Measurements from ENCODE around the gene SCYL1. TPM values are rescaled to one million over a fixed set of nuclear protein-coding genes. Genes with fewer than 3 reads are reported as not detected.

Gene SCYL1
- total RNA-seq, 6 donors from 2014 or later = 64.0 to 120 (median 88.8) TPM

GRCh38 chr11:65503368-65503948 lies 21.4 kb upstream of the SCYL1 start:
- peaks cover 14 to 40% (median 32%) of the 10 kb centered on the region in 4 donors for H3K4me1 ChIP-seq
- no peak for DNase-seq
- TF ChIP-seq EP300 (IDR thresholded peaks at IDR 0.05) (peak in 1 of 4 donors; percentile 4), POLR2AphosphoS5 (IDR thresholded peaks at IDR 0.05) (no peak), POLR2A (IDR thresholded peaks at IDR 0.05) (peak in 1 of 4 donors; percentile 1)
- H3K36me3 ChIP-seq = peaks cover 37 to 69% (median 39%) of the 10 kb centered on the region in 4 donors
- H3K9me3 ChIP-seq = no peaks in the 10 kb centered on the region
- WGBS, 2 donors = 0 to 1% methylated on average over 3 of the region's 3 CpGs
- peak overlapping the region; percentile 65 to 75 (median 70) for H3K4me3 ChIP-seq
- peak overlapping the region; percentile 98 to 99 (median 98) for H3K27ac ChIP-seq
- H3K27me3 ChIP-seq = no peaks in the 10 kb centered on the region
- no peak for ATAC-seq (ENCODE audit: low FRiP score in 2 of 2)

GRCh38 chr11:65503949-65504673 lies 20.8 kb upstream of the SCYL1 start:
- DNase-seq (no peak), ATAC-seq (ENCODE audit: low FRiP score in 2 of 2) (no peak)
- Histone ChIP-seq H3K4me1 (peaks cover 14 to 47% (median 34%) of the 10 kb centered on the region in 4 donors), H3K36me3 (peaks cover 37 to 69% (median 39%) of the 10 kb centered on the region in 4 donors), H3K9me3 (no peaks in the 10 kb centered on the region), H3K4me3 (peak overlapping the region; percentile 65 to 75 (median 70)), H3K27me3 (no peaks in the 10 kb centered on the region), H3K27ac (peak overlapping the region; percentile 98 to 99 (median 98))
- 0 to 1% methylated on average over 3 of the region's 3 CpGs for WGBS, 2 donors
- TF ChIP-seq EP300 (IDR thresholded peaks at IDR 0.05) (no peak), POLR2AphosphoS5 (IDR thresholded peaks at IDR 0.05) (peak; percentile 13 to 69), POLR2A (IDR thresholded peaks at IDR 0.05) (peak in 3 of 4 donors; percentile 36 to 53 (median 43))

GRCh38 chr11:65504674-65505465 lies 20.0 kb upstream of the SCYL1 start:
- Histone ChIP-seq H3K4me1 (peaks cover 14 to 48% (median 34%) of the 10 kb centered on the region in 4 donors), H3K4me3 (peak overlapping the region; percentile 65 to 75 (median 70)), H3K36me3 (peaks cover 37 to 69% (median 39%) of the 10 kb centered on the region in 4 donors), H3K27me3 (no peaks in the 10 kb centered on the region), H3K9me3 (no peaks in the 10 kb centered on the region), H3K27ac (peak overlapping the region; percentile 98 to 99 (median 98))
- no peak for TF ChIP-seq CTCF (IDR thresholded peaks at IDR 0.05)
- peak in 3 of 4 donors; percentile 7 to 47 (median 31) for TF ChIP-seq POLR2A (IDR thresholded peaks at IDR 0.05)
- ATAC-seq (ENCODE audit: low FRiP score in 2 of 2) (no peak), DNase-seq (no peak)
- WGBS, 2 donors = 7 to 11% methylated on average over 8 of the region's 8 CpGs

- ATAC-seq (ENCODE audit: low FRiP score in 2 of 2) = no peak
- Histone ChIP-seq H3K36me3 (peaks cover 37 to 66% (median 39%) of the 10 kb centered on the region in 4 donors), H3K4me3 (peak overlapping the region; percentile 65 to 75 (median 70)), H3K9me3 (no peaks in the 10 kb centered on the region), H3K4me1 (peaks cover 18 to 53% (median 37%) of the 10 kb centered on the region in 4 donors), H3K27me3 (no peaks in the 10 kb centered on the region), H3K27ac (peak overlapping the region; percentile 98 to 99 (median 98))
- DNase-seq = no peak
- 15 to 19% methylated on average over 12 of the region's 12 CpGs for WGBS, 2 donors
- TF ChIP-seq POLR2AphosphoS5 (IDR thresholded peaks at IDR 0.05) (peak; percentile 78 to 80), POLR2A (IDR thresholded peaks at IDR 0.05) (peak in 2 of 4 donors; percentile 2 to 73), EP300 (IDR thresholded peaks at IDR 0.05) (no peak), CTCF (IDR thresholded peaks at IDR 0.05) (no peak)
Observed at GRCh38 chr11:65505466-65506289, 19.2 kb upstream of the SCYL1 start.

- TF ChIP-seq POLR2A (IDR thresholded peaks at IDR 0.05) (no peak), CTCF (IDR thresholded peaks at IDR 0.05) (no peak), POLR2AphosphoS5 (IDR thresholded peaks at IDR 0.05) (no peak), EP300 (IDR thresholded peaks at IDR 0.05) (no peak)
- peak overlapping the region in 3 of 4 donors; percentile 65 to 72 (median 67) for H3K4me3 ChIP-seq
- ATAC-seq (ENCODE audit: low FRiP score in 2 of 2) = peak in 1 of 2 donors; percentile 4
- H3K27ac ChIP-seq = peak overlapping the region; percentile 98 to 99 (median 98)
- no peaks in the 10 kb centered on the region for H3K27me3 ChIP-seq
- 28 to 38% methylated on average over 4 of the region's 4 CpGs for WGBS, 2 donors
- peaks cover 19 to 57% (median 37%) of the 10 kb centered on the region in 4 donors for H3K4me1 ChIP-seq
- DNase-seq = no peak
- no peaks in the 10 kb centered on the region for H3K9me3 ChIP-seq
- H3K36me3 ChIP-seq = peaks cover 37 to 60% (median 39%) of the 10 kb centered on the region in 4 donors
Observed at GRCh38 chr11:65506290-65506771, 18.6 kb upstream of the SCYL1 start.
